ENCODE data around the gene NUP210L.
"Not testable (repeated sequence)": the region's sequence is repeated elsewhere in the genome, so short reads cannot be mapped to it uniquely, and the experiment has no call there.

- TF ChIP-seq CTCF, POLR2A (IDR thresholded peaks at IDR 0.05): not testable (repeated sequence)
Measured at GRCh38 chr1:153996882-153997281, 158.0 kb downstream of the NUP210L start.
